Measurements from ENCODE around the gene ASB4. TPM values are rescaled to one million over a fixed set of nuclear protein-coding genes. Genes with fewer than 3 reads are reported as not detected.

Gene ASB4
- total RNA-seq, 1 donor from 2014 or later = 0.21 TPM

GRCh38 chr7:95535662-95536061 lies 49.9 kb downstream of the ASB4 start:
- Mint-ChIP-seq H3K4me1 (peaks cover 4% of the 10 kb centered on the region), H3K27me3 (ENCODE audit: low read depth) (peaks cover 4% of the 10 kb centered on the region), H3K9me3 (no peaks in the 10 kb centered on the region), H3K27ac (ENCODE audit: unreplicated experiment) (no peak overlapping the region), H3K4me3 (no peak overlapping the region), H3K36me3 (ENCODE audit: low read depth) (no peaks in the 10 kb centered on the region)
- TF ChIP-seq, protein P1, sequence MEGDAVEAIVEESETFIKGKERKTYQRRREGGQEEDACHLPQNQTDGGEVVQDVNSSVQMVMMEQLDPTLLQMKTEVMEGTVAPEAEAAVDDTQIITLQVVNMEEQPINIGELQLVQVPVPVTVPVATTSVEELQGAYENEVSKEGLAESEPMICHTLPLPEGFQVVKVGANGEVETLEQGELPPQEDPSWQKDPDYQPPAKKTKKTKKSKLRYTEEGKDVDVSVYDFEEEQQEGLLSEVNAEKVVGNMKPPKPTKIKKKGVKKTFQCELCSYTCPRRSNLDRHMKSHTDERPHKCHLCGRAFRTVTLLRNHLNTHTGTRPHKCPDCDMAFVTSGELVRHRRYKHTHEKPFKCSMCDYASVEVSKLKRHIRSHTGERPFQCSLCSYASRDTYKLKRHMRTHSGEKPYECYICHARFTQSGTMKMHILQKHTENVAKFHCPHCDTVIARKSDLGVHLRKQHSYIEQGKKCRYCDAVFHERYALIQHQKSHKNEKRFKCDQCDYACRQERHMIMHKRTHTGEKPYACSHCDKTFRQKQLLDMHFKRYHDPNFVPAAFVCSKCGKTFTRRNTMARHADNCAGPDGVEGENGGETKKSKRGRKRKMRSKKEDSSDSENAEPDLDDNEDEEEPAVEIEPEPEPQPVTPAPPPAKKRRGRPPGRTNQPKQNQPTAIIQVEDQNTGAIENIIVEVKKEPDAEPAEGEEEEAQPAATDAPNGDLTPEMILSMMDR (conservative IDR thresholded peaks at IDR 0.05) = no peak
- no peak for DNase-seq (ENCODE audit: low read depth, low spot score)

DNA sequence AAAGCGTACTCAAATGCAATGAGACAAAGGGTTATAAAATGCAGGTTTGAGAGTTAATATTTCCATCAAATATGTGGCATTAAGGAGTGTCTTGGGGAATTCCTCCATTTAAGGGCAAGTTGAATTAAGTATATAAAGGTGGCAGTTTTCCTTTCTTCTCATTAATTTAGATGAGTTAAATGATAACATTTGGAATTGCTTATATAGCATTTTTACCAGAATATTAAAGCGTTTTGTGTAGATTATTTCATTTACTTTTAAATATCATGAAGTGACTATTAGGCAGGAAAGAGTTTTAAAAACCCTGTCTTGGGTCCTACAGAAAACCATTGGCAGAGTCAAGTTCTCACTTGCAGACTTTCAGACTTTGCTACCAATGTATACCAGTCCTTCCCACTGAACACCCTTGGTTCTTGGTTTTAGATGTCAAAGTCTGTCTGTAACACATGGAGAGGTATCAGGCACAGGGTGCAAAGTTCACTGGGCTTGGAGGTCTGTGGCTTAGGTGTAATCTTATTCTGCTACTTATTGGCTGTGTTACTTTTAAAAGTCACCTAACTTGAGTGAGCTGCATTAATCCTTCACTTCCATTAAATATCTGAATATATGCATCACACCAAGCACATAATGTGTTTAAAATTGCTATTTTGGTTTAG lies 51.0 kb downstream of the ASB4 start:
- H3K27me3 Mint-ChIP-seq (ENCODE audit: low read depth) = peaks cover 4% of the 10 kb centered on the region

GRCh38 chr7:95537468-95537867 lies 51.7 kb downstream of the ASB4 start:
- Mint-ChIP-seq H3K27ac (ENCODE audit: unreplicated experiment) (no peak overlapping the region), H3K4me3 (no peak overlapping the region), H3K4me1 (peaks cover 4% of the 10 kb centered on the region), H3K27me3 (ENCODE audit: low read depth) (peaks cover 4% of the 10 kb centered on the region), H3K36me3 (ENCODE audit: low read depth) (no peaks in the 10 kb centered on the region), H3K9me3 (no peaks in the 10 kb centered on the region)
- TF ChIP-seq, protein P1 (conservative IDR thresholded peaks at IDR 0.05) = no peak
- no peak for DNase-seq (ENCODE audit: low read depth, low spot score)

More for the DNA sequence above, 51.0 kb downstream of the ASB4 start:
- H3K4me1 Mint-ChIP-seq = peaks cover 4% of the 10 kb centered on the region
- H3K9me3 Mint-ChIP-seq = no peaks in the 10 kb centered on the region
- no peak overlapping the region for H3K27ac Mint-ChIP-seq (ENCODE audit: unreplicated experiment)
- no peak overlapping the region for H3K4me3 Mint-ChIP-seq
- H3K36me3 Mint-ChIP-seq (ENCODE audit: low read depth) = no peaks in the 10 kb centered on the region
- no peak for DNase-seq (ENCODE audit: low read depth, low spot score)
- TF ChIP-seq, protein P1 (conservative IDR thresholded peaks at IDR 0.05) = no peak

GRCh38 chr7:95539426-95539825 lies 53.7 kb downstream of the ASB4 start:
- DNase-seq (ENCODE audit: low read depth, low spot score) = no peak
- peaks cover 4% of the 10 kb centered on the region for H3K27me3 Mint-ChIP-seq (ENCODE audit: low read depth)
- peaks cover 4% of the 10 kb centered on the region for H3K4me1 Mint-ChIP-seq
- H3K36me3 Mint-ChIP-seq (ENCODE audit: low read depth) = no peaks in the 10 kb centered on the region
- H3K27ac Mint-ChIP-seq (ENCODE audit: unreplicated experiment) = no peak overlapping the region
- TF ChIP-seq, protein P1 (conservative IDR thresholded peaks at IDR 0.05) = no peak
- no peak overlapping the region for H3K4me3 Mint-ChIP-seq
- no peaks in the 10 kb centered on the region for H3K9me3 Mint-ChIP-seq

GRCh38 chr7:95540366-95540765 lies 54.6 kb downstream of the ASB4 start:
- no peak overlapping the region for H3K4me3 Mint-ChIP-seq
- TF ChIP-seq, protein P1 (conservative IDR thresholded peaks at IDR 0.05) = no peak
- H3K27ac Mint-ChIP-seq (ENCODE audit: unreplicated experiment) = no peak overlapping the region
- no peaks in the 10 kb centered on the region for H3K36me3 Mint-ChIP-seq (ENCODE audit: low read depth)
- peaks cover 5% of the 10 kb centered on the region for H3K4me1 Mint-ChIP-seq
- H3K27me3 Mint-ChIP-seq (ENCODE audit: low read depth) = peaks cover 4% of the 10 kb centered on the region
- DNase-seq (ENCODE audit: low read depth, low spot score) = no peak
- H3K9me3 Mint-ChIP-seq = no peaks in the 10 kb centered on the region

All from neural crest cell (in vitro differentiated cells).